HEK293 (cell line): Measurements from ENCODE around the gene SKIC8.

ENCODE experiments used
- ATF2 ChIP-seq: fragments of 450-650 bp; formaldehyde crosslinking; IDR thresholded peaks from 2 replicates; pipeline ENCODE4 v1.5.1; 2016; ENCODE audit warnings: missing biosample characterization, missing genetic modification characterization, low read depth
- CTCF ChIP-seq: fragments of 450-650 bp; formaldehyde crosslinking; IDR thresholded peaks from 2 replicates; pipeline ENCODE4 v1.5.1; 2016; ENCODE audit warnings: missing biosample characterization, missing genetic modification characterization
- PATZ1 ChIP-seq: fragments of 450-650 bp; formaldehyde crosslinking; IDR thresholded peaks from 2 replicates; pipeline ENCODE4 v1.5.1; 2016; ENCODE audit warnings: missing biosample characterization, missing genetic modification characterization
- PBX3 ChIP-seq: sonication (generic); formaldehyde crosslinking; IDR thresholded peaks from 2 replicates; pipeline ENCODE4 v1.8.1; 2022; ENCODE audit warnings: mild to moderate bottlenecking, moderate library complexity, missing genetic modification reagents
- ZNF274 ChIP-seq, 2 experiments: fragments of 200-500 bp in 1 of 2; fragments of 450-650 bp in 1 of 2; sonication (Bioruptor generic) in 1 of 2; formaldehyde crosslinking in 1 of 2; IDR thresholded peaks; 2 replicates each; pipeline versions ENCODE4 v1.5.1 to v1.6.1; 2014 to 2016; ENCODE audit warnings: borderline replicate concordance in 1 of 2, inconsistent platforms in 1 of 2, low read length in 1 of 2, missing biosample characterization in 1 of 2, missing genetic modification characterization in 1 of 2
- ZNF302 ChIP-seq: fragments of 450-650 bp; formaldehyde crosslinking; IDR thresholded peaks from 2 replicates; pipeline ENCODE4 v1.5.1; 2016; ENCODE audit warnings: missing biosample characterization, missing genetic modification characterization, low read depth
- ZNF362 ChIP-seq: fragments of 450-650 bp; formaldehyde crosslinking; IDR thresholded peaks from 2 replicates; pipeline ENCODE4 v1.5.1; 2016; ENCODE audit warnings: missing biosample characterization, missing genetic modification characterization
- ZNF580 ChIP-seq: fragments of 450-650 bp; formaldehyde crosslinking; IDR thresholded peaks from 2 replicates; pipeline ENCODE4 v1.5.1; 2016; ENCODE audit warnings: missing biosample characterization, missing genetic modification characterization

- TF ChIP-seq ZNF362 (tag by site-specific recombination) (no peak), CTCF (no peak), PATZ1 (tag by site-specific recombination) (no peak), ZNF302 (no peak), ZNF580 (no peak), ZNF274 (IDR thresholded peaks at IDR 0.05; ENCODE audit: low read length) (no peak), ZNF274 (tag by site-specific recombination; IDR thresholded peaks at IDR 0.05; ENCODE audit: borderline replicate concordance) (no peak), ATF2 (tag by site-specific recombination) (no peak), PBX3 (CRISPR knock-in tag) (no peak)
Measured at GRCh38 chr15:78276064-78276943, 23.1 kb downstream of the SKIC8 start.
